Measurements from ENCODE around the gene BMF. TPM values are rescaled to one million over a fixed set of nuclear protein-coding genes. Genes with fewer than 3 reads are reported as not detected.
"Not testable (repeated sequence)": the region's sequence is repeated elsewhere in the genome, so short reads cannot be mapped to it uniquely, and the experiment has no call there.

BMF gene, protein sequence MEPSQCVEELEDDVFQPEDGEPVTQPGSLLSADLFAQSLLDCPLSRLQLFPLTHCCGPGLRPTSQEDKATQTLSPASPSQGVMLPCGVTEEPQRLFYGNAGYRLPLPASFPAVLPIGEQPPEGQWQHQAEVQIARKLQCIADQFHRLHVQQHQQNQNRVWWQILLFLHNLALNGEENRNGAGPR
- total RNA-seq, result 13.0 and 48.1 TPM in 2 replicates

- DNase-seq (ENCODE audit: extremely low read depth, low read depth, low spot score), result peak; percentile 92
These were observed at the start of gene BMF for GRCh38 chr15:40108855-40109735. TSS of gene BMF (minus strand) at chr15:40108879. CDS start at chr15:40106086, 2,793 bp downstream.

DNA sequence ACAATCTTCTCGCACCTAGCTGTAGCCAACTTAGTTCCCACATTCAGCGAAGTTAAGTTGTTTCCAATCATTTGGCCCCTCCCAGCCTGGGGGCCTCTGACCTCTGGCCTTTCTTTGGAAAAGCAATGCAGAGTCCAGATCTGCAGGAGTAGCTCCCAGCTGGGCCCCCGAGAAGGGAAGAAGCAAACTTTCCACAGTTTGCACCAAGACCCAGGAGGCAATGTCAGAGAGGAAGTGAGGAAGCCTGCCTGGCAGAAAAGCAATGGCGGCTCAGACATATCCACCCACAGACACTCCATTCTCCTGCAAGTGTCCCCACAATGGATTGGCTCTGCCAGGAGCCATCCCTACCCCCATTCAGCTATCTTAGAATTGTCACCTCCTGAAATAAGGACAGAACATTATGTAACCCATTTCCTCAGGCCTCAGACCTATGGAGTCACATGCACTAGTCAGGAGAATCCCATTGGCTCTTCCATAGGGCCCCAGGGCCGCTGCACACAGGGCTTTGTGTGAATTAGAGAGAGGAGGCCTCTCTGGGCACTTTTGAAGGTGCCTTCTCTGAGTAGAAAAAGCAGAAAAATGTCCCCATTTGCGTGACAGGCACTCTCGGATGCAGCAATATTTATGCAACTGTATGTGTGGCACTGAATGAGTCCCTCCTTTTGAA is 49.2 kb upstream of the BMF start:
- DNase-seq (ENCODE audit: extremely low read depth, low read depth, low spot score), result no peak

DNA sequence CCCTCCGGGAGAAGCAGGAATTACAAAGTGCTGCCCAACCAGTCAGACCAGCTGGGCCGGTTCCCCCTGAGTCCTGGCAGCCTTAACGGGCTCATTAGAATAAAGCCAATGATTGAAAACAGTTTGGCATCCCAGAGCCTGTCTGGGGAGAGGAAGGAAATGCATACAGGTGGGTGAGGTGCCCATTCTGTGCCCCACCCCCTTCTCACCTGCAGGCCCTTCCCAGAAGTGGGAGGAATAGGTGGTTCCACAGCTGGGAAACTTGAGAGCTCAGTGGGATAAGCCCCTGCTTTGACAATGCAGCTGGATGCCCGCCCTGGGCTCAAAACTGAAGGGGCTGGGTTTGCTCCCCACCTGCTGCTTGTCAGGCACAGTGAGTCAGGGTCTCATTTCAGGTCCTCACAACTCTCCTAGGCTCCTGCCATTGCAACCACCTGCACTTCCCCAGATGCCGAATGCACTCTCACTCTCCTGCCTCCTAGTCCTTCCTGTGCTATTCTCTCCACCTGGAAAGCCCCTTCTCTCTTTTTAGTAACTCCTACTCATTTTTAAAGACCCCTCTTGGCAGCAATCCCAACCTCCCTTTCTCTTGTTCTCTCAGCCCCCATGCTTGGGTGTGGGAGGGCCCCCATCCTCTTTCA is 46.7 kb upstream of the BMF start:
- DNase-seq (ENCODE audit: extremely low read depth, low read depth, low spot score), result no peak

DNA sequence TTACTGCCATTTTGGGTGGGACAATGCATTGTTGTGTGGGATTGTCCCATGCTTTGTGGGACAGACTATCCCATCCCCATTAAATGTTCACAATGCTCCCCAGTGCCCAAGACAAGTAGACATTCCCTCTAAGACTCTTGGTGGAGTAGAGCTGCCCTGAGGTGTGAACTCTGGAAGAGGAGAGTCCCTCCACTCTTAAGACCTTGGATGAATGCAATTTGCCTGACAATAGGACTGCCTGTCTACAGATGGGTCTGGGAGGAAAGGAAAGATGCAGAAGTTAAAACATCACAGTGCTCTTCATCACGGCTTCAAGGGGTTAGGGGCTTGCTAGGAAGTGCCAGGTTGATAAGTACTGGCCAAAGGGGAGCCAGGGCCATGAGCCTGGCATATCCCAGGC is 46.1 kb upstream of the BMF start:
- not testable (repeated sequence) for DNase-seq (ENCODE audit: extremely low read depth, low read depth, low spot score)

DNA sequence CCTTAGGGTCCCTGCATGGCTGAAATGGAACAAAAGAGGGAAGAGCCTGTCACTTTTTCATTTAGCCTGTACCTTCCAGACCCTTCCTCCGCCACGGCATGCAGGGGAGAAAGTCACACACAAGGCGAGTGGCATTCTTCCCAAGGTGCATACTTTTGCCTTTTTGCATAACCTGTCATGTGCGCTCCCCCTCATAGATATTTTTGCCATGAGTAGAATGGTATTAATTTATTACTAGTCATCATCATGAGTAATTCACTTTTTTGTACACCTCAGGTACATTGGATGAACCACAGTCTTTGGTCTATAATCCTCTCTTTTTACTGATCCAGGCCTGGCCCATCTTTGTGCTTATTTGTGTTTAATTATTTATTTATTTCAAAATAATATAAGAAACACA is 43.3 kb upstream of the BMF start:
- DNase-seq (ENCODE audit: extremely low read depth, low read depth, low spot score), result no peak

DNA sequence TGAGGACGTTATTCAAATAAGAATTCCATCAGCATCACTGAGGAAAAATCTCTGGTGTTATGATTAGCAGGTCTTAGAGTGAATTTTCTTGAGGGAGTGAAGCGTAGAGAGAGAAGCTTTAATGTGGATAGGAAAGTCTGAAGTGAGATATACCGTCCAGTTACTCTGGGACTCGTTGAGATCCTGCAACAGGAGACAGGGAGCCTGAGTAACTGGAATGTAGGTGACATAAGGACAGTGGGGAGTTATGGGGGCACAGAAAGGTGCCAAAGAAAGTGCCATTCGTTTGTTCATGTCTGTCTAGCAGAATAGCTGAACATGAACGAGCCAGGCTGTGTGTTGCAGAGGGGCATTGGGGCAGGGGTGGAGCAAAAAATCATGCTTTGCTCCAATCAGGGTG is 42.8 kb upstream of the BMF start:
- no peak for DNase-seq (ENCODE audit: extremely low read depth, low read depth, low spot score)

- DNase-seq (ENCODE audit: extremely low read depth, low read depth, low spot score), result no peak
These were observed 41.7 kb upstream of the BMF start for GRCh38 chr15:40150163-40150925.

GRCh38 chr15:40149339-40149738 is 40.7 kb upstream of the BMF start:
- DNase-seq (ENCODE audit: extremely low read depth, low read depth, low spot score), result no peak

GRCh38 chr15:40146037-40146436 is 37.4 kb upstream of the BMF start:
- no peak for DNase-seq (ENCODE audit: extremely low read depth, low read depth, low spot score)

DNA sequence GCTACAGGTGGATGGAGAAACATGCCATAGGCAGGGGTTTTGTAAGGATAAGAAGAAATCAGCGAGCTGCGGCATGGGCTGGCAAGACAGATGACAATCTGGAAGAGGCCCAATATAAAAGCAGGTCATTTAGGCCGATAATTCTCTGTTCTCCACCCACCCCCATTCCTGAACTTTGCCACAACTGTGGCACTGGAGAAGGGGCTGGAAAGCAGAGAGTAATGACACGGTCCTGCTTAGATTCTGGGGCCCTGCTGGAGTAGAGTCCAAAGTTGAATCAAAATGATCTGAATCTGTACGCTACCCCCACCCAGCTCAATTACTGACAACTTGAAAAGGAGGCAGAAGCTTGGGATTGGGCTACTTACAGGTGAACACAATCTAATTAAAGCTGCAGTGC is 33.7 kb upstream of the BMF start:
- DNase-seq (ENCODE audit: extremely low read depth, low read depth, low spot score), result no peak

DNA sequence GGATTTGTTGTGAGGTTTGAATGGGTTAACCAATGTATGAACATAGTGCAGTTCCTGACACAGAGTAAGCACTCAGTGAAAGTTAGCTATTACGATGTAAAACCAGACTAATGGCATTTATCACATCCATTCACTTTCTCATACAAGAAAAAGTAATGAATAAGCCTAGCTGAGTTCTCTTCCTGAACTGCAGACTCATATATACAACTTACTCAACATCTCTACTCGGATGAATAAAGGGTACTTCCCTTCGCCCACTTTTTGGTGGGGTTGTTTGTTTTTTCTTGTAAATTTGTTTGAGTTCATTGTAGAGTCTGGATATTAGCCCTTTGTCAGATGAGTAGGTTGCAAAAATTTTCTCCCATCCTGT is 29.5 kb upstream of the BMF start:
- DNase-seq (ENCODE audit: extremely low read depth, low read depth, low spot score), result not testable (repeated sequence)

DNA sequence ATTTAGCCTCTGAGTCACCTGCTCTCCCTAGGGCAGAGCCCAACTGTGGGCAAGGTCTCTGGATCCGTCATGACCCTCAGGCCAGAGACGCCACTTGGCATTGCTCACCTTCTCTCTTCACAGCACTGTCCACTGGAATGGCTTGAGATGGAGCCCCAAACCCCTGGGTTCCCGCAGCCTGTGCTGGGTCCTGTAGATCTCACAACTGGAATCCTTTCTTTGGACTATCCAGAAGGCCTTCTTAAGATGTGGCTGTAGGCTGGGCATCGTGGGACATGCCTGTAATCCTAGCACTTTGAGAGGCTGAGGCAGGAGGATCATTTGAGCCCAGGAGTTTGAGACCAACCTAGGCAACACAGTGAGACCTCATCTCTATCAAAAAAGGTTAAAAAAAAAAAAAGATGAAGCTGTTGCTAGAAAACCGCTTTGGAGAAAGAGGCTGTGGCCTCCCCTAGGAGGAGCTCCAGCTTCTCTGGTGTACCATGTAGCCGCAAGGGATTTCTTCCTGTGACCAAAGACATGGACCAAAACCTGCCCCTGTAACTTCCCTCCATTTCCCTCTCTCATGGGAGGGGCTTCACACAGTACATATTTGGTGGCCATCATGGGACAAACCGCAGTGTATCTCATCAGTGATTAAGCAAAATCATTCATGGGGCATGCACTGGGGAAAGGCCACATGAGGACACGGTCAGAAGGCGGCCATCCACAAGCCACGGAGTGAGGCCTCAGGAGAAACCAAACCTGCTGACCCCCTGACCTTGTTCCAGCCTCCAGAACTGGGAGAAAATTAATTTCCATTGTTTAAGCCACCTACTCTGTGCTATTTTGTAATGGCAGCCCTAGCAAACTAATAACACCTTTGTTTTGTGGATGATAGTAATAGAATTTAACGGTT is 28.9 kb upstream of the BMF start:
- no peak for DNase-seq (ENCODE audit: extremely low read depth, low read depth, low spot score)

GRCh38 chr15:40136470-40137302 is 28.0 kb upstream of the BMF start:
- DNase-seq (ENCODE audit: extremely low read depth, low read depth, low spot score), result no peak

DNA sequence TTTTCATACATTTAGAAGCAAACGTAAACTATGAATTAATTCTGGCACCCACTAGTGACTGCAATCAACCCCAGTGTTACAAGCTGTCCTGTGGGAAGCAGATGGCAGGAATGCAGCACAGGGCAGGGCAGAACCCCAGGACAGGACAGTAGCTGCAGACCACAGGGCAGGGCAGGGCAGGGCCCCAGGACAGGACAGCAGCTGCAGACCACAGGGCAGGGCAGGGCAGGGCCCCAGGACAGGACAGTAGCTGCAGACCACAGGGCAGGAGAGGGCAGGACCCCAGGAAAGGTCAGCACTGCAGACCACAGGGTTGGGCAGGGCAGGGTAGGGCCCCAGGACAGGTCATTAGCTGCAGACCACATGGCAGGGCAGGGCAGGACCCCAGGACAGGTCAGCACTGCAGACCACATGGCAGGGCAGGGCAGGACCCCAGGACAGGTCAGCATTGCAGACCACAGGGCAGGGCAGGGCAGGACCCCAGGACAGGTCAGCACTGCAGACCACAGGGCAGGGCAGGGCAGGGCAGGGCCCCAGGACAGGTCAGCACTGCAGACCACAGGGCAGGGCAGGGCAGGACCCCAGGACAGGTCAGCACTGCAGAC is 27.3 kb upstream of the BMF start:
- DNase-seq (ENCODE audit: extremely low read depth, low read depth, low spot score), result not testable (repeated sequence)

DNA sequence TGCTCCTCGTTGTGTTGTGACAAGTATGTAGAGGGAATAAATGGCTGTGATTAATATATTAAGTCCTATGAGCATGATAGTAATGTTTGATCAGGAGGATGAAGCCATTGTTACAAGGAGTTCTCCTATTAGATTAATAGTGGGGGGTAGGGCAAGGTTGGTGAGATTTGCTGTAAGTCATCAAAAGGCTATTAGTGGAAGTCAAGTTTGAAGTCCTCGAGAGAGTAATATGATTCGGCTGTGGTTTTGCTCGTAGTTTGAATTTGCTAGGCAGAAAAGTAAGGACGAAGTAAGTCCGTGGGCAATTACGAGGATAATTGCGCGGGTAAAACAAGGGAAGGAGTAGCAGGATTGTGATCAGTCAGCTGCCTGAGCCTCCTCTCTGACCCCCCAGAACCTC is 26.2 kb upstream of the BMF start:
- DNase-seq (ENCODE audit: extremely low read depth, low read depth, low spot score), result no peak

GRCh38 chr15:40133544-40133943 is 24.9 kb upstream of the BMF start:
- DNase-seq (ENCODE audit: extremely low read depth, low read depth, low spot score), result no peak

DNA sequence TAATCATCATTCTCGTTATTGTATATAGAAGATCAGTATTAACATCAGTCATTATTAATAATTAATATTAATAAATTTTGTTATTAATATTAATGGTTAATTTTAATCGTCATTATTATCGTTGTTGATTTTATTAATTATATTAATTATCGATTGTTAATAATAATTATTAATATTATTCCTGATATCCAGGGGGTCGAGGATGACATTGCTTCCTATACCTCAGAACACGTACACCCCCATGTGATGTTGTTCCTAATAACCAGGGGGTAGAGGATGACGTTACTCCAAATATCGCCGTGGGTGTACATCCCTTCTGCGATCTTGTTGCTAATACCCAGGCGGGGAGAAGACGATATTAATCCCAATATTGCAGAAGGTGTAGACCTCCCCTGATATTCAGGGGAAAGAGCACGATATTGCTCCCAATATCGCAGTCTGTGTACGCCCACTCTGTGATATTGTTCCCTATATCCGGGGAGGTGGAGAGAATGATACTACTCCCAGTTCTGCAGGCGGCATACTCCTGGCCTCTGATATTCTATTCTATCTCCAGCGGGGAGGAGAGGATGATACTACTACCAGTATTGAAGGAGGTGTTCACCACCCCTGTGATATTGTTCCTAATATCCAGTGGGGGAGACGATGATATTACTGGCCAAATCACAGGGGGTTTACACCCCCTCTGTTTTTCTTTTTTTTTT is 22.3 kb upstream of the BMF start:
- DNase-seq (ENCODE audit: extremely low read depth, low read depth, low spot score), result no peak

GRCh38 chr15:40130118-40130517 is 21.4 kb upstream of the BMF start:
- DNase-seq (ENCODE audit: extremely low read depth, low read depth, low spot score), result no peak

Data from glomerular endothelial cell (primary cell).